ENCODE data around the gene NCOA4. TPM values are rescaled to one million over a fixed set of nuclear protein-coding genes. Genes with fewer than 3 reads are reported as not detected.

Gene NCOA4
- total RNA-seq, 2 experiments from 2014 or later = 71.1 to 78.8 TPM

DNA sequence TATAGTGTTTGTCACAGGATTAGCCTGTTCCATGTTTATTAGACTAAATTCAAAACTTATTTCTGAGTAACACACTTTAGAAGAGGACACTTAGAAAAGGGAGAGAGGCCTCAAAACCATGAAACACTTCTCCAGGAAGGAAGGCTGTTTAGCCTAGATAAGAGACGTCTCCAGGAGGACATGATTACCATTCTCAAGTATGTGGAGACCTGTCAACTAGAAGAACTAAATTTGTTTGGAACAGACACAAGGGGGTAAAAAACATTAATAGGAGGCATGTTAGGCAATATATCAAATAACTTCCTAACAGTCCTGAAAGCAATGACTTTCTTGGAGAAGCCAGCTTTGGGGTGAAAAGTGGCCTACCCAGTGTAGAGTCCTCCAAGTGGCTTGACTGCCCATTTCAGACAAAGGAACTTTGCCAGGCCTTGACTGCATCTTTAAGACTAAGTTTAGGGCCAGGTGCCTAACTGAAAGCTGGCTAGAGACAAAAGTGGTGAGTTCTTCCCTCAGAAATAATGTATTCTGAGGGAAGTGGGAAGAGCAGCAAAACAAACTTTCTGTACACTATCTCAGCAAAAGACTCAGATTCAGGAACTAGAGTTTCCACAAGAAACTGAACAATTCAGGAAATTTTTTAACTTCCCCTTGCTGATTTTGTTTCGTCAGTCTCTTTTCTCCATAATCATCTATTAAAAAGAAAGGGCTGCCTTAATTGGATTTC, 11.8 kb downstream of the NCOA4 start:
- no peak for TF ChIP-seq CTCF (conservative IDR thresholded peaks at IDR 0.05; ENCODE audit: low read length)
- no peak for TF ChIP-seq EZH2phosphoT487 (IDR thresholded peaks at IDR 0.05; ENCODE audit: borderline replicate concordance, low read depth, low read length)
- Histone ChIP-seq H3K36me3 (ENCODE audit: insufficient read depth, low read length) (peaks cover 64% of the 10 kb centered on the region), H3K27ac (ENCODE audit: low read depth, low read length, poor library complexity, severe bottlenecking) (no peak overlapping the region), H3K4me1 (ENCODE audit: insufficient read depth, low read length, poor library complexity, severe bottlenecking) (peaks cover 40% of the 10 kb centered on the region), H3K4me3 (ENCODE audit: low read depth, low read length, poor library complexity, severe bottlenecking) (no peak overlapping the region), H3K9me2 (ENCODE audit: insufficient read depth, low read length) (no peaks in the 10 kb centered on the region), H4K20me1 (ENCODE audit: insufficient read depth, low read length) (peaks cover 22% of the 10 kb centered on the region), H3K79me2 (ENCODE audit: insufficient read depth, low read depth, low read length) (peaks cover 84% of the 10 kb centered on the region), H3K9me3 (ENCODE audit: low read length) (no peaks in the 10 kb centered on the region), H2AFZ (ENCODE audit: low read length) (no peak overlapping the region), H3K4me2 (ENCODE audit: low read length) (peak overlapping the region; percentile 76)
- BruUV-seq (replicated peaks) = no TSS peak
- CTCF ChIA-PET (ENCODE audit: unreplicated experiment) = no interaction called here
- DNase-seq (ENCODE audit: low spot score) = no peak
- POLR2A ChIA-PET = interaction anchor here (1.2 to 3.2 kb wide), 5 partner anchors 8 to 88 kb away, joined by 3 to 12 read pairs (median 5); partner anchors contain the start of gene NCOA4
- intact Hi-C loops (cut with micrococcal nuclease; ENCODE audit: unreplicated experiment) = no loop called here

DNA sequence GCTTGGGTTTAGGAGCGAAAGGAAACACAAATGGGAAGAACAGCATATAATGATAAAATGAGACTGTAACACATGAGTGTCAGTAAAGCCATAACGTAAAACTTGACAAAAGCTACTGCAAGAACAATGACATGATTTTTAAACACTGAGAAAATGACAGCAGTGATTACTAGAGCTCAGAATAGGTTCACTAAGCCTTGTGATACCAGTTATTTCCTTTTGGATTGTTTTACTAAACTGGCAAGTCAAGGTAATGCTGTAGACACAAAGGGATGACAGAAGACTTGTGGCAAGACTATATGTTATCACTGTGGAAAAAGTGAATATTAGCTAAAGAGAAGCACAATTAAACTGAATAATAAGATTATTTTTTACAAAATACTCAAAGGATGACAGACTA, 12.7 kb downstream of the NCOA4 start:
- no peak for TF ChIP-seq CTCF (conservative IDR thresholded peaks at IDR 0.05; ENCODE audit: low read length)
- no peak for TF ChIP-seq EZH2phosphoT487 (IDR thresholded peaks at IDR 0.05; ENCODE audit: borderline replicate concordance, low read depth, low read length)
- no TSS peak for BruUV-seq (replicated peaks)
- no peak overlapping the region for H3K27ac ChIP-seq (ENCODE audit: low read depth, low read length, poor library complexity, severe bottlenecking)
- H3K4me2 ChIP-seq (ENCODE audit: low read length) = no peak overlapping the region
- H3K79me2 ChIP-seq (ENCODE audit: insufficient read depth, low read depth, low read length) = peaks cover 75% of the 10 kb centered on the region
- peaks cover 22% of the 10 kb centered on the region for H4K20me1 ChIP-seq (ENCODE audit: insufficient read depth, low read length)
- H2AFZ ChIP-seq (ENCODE audit: low read length) = no peak overlapping the region
- peaks cover 33% of the 10 kb centered on the region for H3K4me1 ChIP-seq (ENCODE audit: insufficient read depth, low read length, poor library complexity, severe bottlenecking)
- intact Hi-C loops (cut with micrococcal nuclease; ENCODE audit: unreplicated experiment) = no loop called here
- POLR2A ChIA-PET = interaction anchor here (0.6 to 1.3 kb wide), 4 partner anchors 9 to 89 kb away, joined by 3 to 4 read pairs (median 4); no protein-coding TSS in a partner anchor
- CTCF ChIA-PET (ENCODE audit: unreplicated experiment) = no interaction called here
- DNase-seq (ENCODE audit: low spot score) = no peak
- H3K36me3 ChIP-seq (ENCODE audit: insufficient read depth, low read length) = peaks cover 73% of the 10 kb centered on the region
- H3K9me2 ChIP-seq (ENCODE audit: insufficient read depth, low read length) = no peaks in the 10 kb centered on the region
- no peaks in the 10 kb centered on the region for H3K9me3 ChIP-seq (ENCODE audit: low read length)
- H3K4me3 ChIP-seq (ENCODE audit: low read depth, low read length, poor library complexity, severe bottlenecking) = no peak overlapping the region

DNA sequence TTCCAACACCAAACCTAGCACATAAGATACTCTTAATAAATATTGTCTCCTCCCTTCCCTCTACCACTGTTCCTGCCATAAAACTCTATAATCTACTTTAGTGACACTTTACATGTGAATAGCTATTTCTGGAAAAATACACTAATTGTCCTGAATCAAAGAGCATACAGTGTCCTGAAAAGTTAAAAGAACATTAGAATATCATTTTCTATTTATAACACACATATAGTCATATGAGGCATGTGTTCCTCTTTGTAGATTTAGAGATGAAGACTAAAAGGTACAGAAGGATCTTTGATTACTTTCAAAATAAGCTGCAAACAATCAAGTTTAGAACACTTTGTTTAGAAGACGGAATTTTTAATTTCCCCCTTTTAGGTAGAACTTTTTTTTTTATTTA, 13.6 kb downstream of the NCOA4 start:
- TF ChIP-seq EZH2phosphoT487 (IDR thresholded peaks at IDR 0.05; ENCODE audit: borderline replicate concordance, low read depth, low read length) = no peak
- no peaks in the 10 kb centered on the region for H3K9me2 ChIP-seq (ENCODE audit: insufficient read depth, low read length)
- no peak overlapping the region for H3K4me2 ChIP-seq (ENCODE audit: low read length)
- H3K27ac ChIP-seq (ENCODE audit: low read depth, low read length, poor library complexity, severe bottlenecking) = no peak overlapping the region
- H3K36me3 ChIP-seq (ENCODE audit: insufficient read depth, low read length) = peaks cover 79% of the 10 kb centered on the region
- intact Hi-C loops (cut with micrococcal nuclease; ENCODE audit: unreplicated experiment) = no loop called here
- BruUV-seq (replicated peaks) = no TSS peak
- peaks cover 33% of the 10 kb centered on the region for H3K4me1 ChIP-seq (ENCODE audit: insufficient read depth, low read length, poor library complexity, severe bottlenecking)
- no peak overlapping the region for H2AFZ ChIP-seq (ENCODE audit: low read length)
- no peak overlapping the region for H3K4me3 ChIP-seq (ENCODE audit: low read depth, low read length, poor library complexity, severe bottlenecking)
- peaks cover 66% of the 10 kb centered on the region for H3K79me2 ChIP-seq (ENCODE audit: insufficient read depth, low read depth, low read length)
- POLR2A ChIA-PET = interaction anchor here (0.8 to 1.2 kb wide), 2 partner anchors 13 kb away, joined by 3 read pairs; no protein-coding TSS in a partner anchor
- CTCF ChIA-PET (ENCODE audit: unreplicated experiment) = interaction anchor here (0.8 kb wide), 1 partner anchor 11 kb away, joined by 4 read pairs; no protein-coding TSS in a partner anchor
- H3K9me3 ChIP-seq (ENCODE audit: low read length) = no peaks in the 10 kb centered on the region
- DNase-seq (ENCODE audit: low spot score) = no peak
- peaks cover 22% of the 10 kb centered on the region for H4K20me1 ChIP-seq (ENCODE audit: insufficient read depth, low read length)
